NCI-H526 (cell line): Measurements from ENCODE around the gene RAX.

ENCODE experiments used
- DNase-seq, 2 experiments: peaks; one replicate each; lab custom pipeline; 2025; lab: John Stamatoyannopoulos, UW

The RAX gene

GRCh38 chr18:59249199-59249774 is 24.0 kb downstream of the RAX start:
- peak; percentile 65 to 82 for DNase-seq

GRCh38 chr18:59246796-59247195 is 26.5 kb downstream of the RAX start:
- DNase-seq: no peak

- no peak for DNase-seq
These were observed 30.3 kb downstream of the RAX start for GRCh38 chr18:59242906-59243305.

GRCh38 chr18:59239642-59240041 is 33.6 kb downstream of the RAX start:
- no peak for DNase-seq

DNA sequence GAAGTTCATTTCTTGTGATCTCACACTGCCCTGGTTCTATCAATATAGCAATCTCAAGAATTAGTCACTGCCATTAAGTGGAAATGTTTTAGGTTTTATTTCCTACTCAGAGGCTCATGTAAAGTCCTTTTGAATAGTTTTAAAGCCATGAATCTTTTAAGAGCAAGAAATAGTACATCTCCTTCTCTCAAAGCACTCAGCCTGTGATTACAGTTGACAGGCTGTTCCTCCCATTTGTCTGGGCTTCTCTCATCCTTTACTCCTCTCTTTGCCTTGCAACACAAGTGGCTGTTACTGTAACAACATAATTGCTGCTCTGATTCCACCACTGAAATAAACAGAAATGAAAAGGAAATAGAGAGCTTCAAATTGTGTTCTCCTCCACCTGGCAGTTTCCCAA is 34.9 kb downstream of the RAX start:
- DNase-seq: no peak

DNA sequence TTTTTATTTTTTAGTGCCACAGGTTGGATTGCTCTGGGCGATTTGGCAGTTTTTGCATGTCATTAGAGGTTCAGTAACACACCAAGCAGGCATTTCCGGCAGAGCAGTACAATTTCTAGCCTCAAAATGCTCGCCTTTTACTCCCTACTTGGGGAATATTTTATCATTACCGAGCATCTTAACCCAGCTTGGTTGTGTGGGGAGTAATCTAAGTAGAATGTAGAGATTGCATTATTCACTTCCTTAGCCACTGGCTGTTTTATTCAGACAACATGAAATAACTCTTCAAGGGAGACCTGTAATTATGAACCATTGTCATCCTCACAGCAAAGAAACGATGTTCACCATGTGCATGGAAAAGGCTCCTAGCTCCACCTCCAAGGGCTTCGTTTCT is 40.2 kb downstream of the RAX start:
- no peak for DNase-seq

GRCh38 chr18:59232309-59233016 is 40.8 kb downstream of the RAX start:
- peak; percentile 15 to 28 for DNase-seq

GRCh38 chr18:59231877-59232276 is 41.4 kb downstream of the RAX start:
- no peak for DNase-seq

GRCh38 chr18:59231114-59231513 is 42.1 kb downstream of the RAX start:
- DNase-seq: no peak

- DNase-seq: no peak
These were observed 43.4 kb downstream of the RAX start for GRCh38 chr18:59229701-59230443.

DNA sequence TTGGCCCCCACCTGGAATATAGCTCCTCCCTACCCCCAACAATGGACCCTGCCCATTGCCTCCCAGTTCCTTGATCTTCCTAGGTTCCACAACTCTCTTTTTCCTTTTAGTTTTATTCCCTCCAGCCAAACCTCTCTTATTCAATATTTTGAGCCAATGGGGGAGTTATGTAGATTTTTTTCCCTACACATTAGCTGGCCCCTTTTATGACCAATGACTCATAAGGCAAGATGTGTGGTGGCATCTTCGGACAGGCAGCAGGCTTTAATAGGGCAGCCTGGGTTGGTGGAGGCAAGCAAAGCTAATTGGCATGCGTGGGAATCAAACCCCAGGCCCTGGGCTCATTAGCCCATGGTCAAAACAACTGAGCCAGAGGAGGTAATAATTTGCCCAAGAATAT is 44.1 kb downstream of the RAX start:
- no peak for DNase-seq

GRCh38 chr18:59228351-59228750 is 44.9 kb downstream of the RAX start:
- no peak for DNase-seq

DNA sequence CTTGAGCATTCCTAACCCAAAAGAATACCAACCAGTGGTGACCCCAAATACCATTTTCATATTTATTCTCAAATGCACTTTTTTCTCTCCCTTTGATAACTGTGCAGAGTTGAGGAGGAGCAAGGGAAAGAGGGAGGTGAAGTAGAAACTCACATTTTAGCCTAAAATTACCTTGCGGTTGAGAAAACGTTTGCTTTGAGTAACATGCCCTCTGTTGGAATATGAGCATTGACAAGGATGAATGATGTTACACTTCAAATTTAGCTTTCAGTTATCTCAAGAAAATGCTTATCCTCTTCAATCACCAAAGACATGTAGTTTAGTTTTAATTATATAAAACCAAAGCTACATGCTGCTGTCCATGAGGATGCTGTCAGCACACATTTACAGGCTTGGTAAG is 50.9 kb downstream of the RAX start:
- DNase-seq: no peak

DNA sequence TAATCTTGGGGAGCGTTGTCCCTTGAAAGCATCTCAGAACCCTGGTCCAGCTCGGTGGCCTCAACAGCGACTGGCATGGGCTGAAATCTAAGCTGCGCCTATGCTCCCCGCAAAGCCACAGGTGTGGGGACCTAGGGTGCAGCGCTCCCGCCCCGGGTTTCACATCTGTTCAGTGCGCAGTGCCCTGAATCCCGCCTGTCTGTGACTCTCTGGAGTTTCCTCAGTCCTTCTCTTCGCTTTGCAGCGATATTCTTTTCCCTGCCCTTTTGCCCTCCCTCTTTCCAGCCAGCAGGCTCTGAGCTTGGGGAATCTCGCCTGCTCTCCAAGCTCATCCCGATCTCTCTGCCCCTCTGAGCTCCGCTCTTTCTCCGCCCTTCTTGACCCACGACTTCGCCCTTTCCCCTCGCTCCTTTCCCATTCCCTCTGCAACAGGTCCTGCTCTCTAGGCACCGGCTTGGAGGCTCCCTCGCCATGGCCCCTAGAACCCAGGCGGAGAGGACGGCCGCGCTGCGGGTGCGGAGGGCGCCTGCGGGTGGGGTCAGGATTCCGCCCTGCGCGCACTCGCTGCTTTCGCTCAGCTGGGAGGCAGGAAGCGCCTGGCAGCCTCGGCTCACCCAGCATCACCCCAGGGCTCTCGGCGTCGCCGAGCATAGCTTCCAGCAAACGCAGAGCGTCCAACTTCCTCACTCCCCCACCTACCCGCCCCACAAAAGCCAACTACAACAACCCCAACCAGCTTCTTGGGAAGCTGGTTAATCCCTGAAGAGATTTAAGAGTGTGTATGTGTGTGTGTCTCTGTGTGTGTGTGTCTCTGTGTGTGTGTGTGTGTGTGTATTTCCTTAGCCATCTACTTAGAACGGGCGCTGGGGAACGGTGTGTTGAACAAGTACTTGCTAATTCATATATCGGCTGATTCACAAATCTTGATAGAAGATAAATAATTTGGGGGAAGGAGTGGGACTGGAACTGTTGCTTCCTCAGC is 52.2 kb downstream of the RAX start:
- peak in 1 of 2 experiments; percentile 37 for DNase-seq

DNA sequence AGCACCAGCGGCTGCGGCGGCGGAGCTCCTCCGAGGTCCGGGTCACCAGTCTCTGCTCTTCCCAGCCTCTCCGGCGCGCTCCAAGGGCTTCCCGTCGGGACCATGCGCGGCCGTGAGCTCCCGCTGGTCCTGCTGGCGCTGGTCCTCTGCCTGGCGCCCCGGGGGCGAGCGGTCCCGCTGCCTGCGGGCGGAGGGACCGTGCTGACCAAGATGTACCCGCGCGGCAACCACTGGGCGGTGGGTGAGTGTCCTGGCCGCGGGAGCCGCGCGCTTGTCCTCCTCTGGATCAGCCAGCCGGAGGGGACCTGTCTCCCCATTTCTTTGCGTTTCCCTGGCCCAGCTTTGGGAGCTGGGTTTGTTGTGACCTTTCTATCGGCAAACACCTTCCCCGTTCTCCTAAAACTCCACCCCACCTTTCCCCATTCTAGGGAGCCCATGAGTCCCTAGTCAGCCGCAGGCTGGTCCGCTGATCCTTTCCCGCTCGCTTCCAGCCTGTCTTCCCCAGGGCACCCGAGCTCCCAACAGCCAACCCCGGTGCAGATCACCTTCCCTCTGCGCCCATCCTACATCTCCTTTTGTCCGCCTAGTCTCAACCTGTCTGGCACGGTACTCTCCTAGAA is 53.0 kb downstream of the RAX start:
- DNase-seq: peak in 1 of 2 experiments; percentile 42

DNA sequence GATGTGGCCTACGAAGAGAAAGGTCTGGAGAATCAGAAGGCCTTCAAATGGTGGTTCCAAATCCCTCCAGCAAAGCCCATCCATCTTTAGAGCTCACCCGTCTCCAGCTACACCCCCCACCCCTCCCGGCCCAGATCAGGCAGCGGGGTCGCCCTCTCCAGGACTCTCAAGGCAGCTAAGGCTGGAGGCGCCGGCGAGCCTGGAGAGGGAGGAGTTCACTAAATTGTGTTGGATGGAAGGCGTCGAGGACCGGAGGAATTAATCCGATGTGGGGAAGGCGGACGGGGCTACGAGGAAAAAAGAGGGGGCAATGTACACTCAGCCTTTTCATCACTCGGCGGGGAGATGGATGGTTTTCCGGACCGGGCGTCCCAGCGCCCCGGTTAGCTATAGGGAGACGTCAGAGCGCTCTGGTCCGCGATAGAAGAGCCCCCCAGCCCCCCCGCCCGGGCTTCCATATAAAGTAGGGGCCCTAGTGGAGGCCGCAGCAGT is 53.5 kb downstream of the RAX start, which contains the start of gene GRP:
Gene GRP, plus strand, starts transcription at position 487 of the 492 bp plus-strand sequence. CDS start 108 bp downstream, outside the sequence.
- DNase-seq: no peak

- no peak for DNase-seq
These were observed 55.2 kb downstream of the RAX start for GRCh38 chr18:59218018-59218417.
